Measurements from ENCODE around the gene SNORC. TPM values are rescaled to one million over a fixed set of nuclear protein-coding genes. Genes with fewer than 3 reads are reported as not detected.

SNORC gene
- total and polyA plus RNA-seq, 2 of the 13 experiments (the other 11 are each of a cell fraction or from before 2014, with no cell fraction given) = 59.1 to 86.1 TPM

- TF ChIP-seq KAT2B (IDR thresholded peaks at IDR 0.05; ENCODE audit: borderline replicate concordance, low read depth, low read length) (no peak), ZNF768 (CRISPR knock-in tag; IDR thresholded peaks at IDR 0.05) (no peak), POLR2G (IDR thresholded peaks at IDR 0.05; ENCODE audit: low read depth, low read length) (peak; percentile 69), POGZ (CRISPR knock-in tag; IDR thresholded peaks at IDR 0.05) (0 out of 2 replicates have a peak, but pooled peaks have one; percentile 20), ZNF615 (CRISPR knock-in tag; IDR thresholded peaks at IDR 0.05; ENCODE audit: borderline replicate concordance) (no peak), ZNF567 (CRISPR knock-in tag; IDR thresholded peaks at IDR 0.05; ENCODE audit: borderline replicate concordance) (no peak), ATF5 (CRISPR knock-in tag; IDR thresholded peaks at IDR 0.05; ENCODE audit: low read depth) (no peak), NFKBIZ (CRISPR knock-in tag; IDR thresholded peaks at IDR 0.05) (0 out of 2 replicates have a peak, but pooled peaks have one; percentile 13), KLF12 (CRISPR knock-in tag; IDR thresholded peaks at IDR 0.05; ENCODE audit: borderline replicate concordance) (no peak), THYN1 (CRISPR knock-in tag; IDR thresholded peaks at IDR 0.05; ENCODE audit: borderline replicate concordance, low read depth) (no peak), ZNF576 (CRISPR knock-in tag; IDR thresholded peaks at IDR 0.05) (0 out of 2 replicates have a peak, but pooled peaks have one; percentile 28), ZBTB7A (CRISPR knock-in tag; IDR thresholded peaks at IDR 0.05) (0 out of 2 replicates have a peak, but pooled peaks have one; percentile 48), GABPB1 (CRISPR knock-in tag; IDR thresholded peaks at IDR 0.05) (peak; percentile 25; the same call in 1 of the 2 replicates), FOXO1 (CRISPR knock-in tag; IDR thresholded peaks at IDR 0.05) (peak; percentile 3; the same call in 1 of the 2 replicates), MAF1 (CRISPR knock-in tag; IDR thresholded peaks at IDR 0.05; ENCODE audit: borderline replicate concordance) (0 out of 2 replicates have a peak, but pooled peaks have one; percentile 33), SRF (IDR thresholded peaks at IDR 0.05; ENCODE audit: low read depth, low read length) (no peak), KAT7 (CRISPR knock-in tag; IDR thresholded peaks at IDR 0.05; ENCODE audit: borderline replicate concordance) (peak; percentile 26), ZNF558 (CRISPR knock-in tag; IDR thresholded peaks at IDR 0.05; ENCODE audit: borderline replicate concordance) (no peak), HNRNPLL (IDR thresholded peaks at IDR 0.05; ENCODE audit: low read depth, low read length, poor library complexity, severe bottlenecking) (peak; percentile 41), TFE3 (CRISPR knock-in tag; IDR thresholded peaks at IDR 0.05) (no peak), ETV5 (CRISPR knock-in tag; IDR thresholded peaks at IDR 0.05; ENCODE audit: borderline replicate concordance) (0 out of 2 replicates have a peak, but pooled peaks have one; percentile 13), POLR2AphosphoS5 (IDR thresholded peaks at IDR 0.05; ENCODE audit: low read depth, low read length) (peak; percentile 47; the same call in 1 of the 2 replicates), ZNF577 (CRISPR knock-in tag; IDR thresholded peaks at IDR 0.05; ENCODE audit: borderline replicate concordance, low read depth) (no peak), TAF1 (CRISPR knock-in tag; IDR thresholded peaks at IDR 0.05) (peak; percentile 55; the same call in 1 of the 2 replicates), MEIS1 (CRISPR knock-in tag; IDR thresholded peaks at IDR 0.05; ENCODE audit: borderline replicate concordance) (no peak), U2AF1 (optimal IDR thresholded peaks at IDR 0.05; ENCODE audit: low read depth, low read length) (peak; percentile 13), KDM5B (CRISPR knock-in tag; IDR thresholded peaks at IDR 0.05; ENCODE audit: borderline replicate concordance) (no peak), RBM22 (optimal IDR thresholded peaks at IDR 0.05; ENCODE audit: low read length) (peak; percentile 89)
Measured at GRCh38 chr2:232875256-232876121, 5.4 kb downstream of the SNORC start (continued).
